H1 (cell line): Measurements from ENCODE around the gene MBNL1. TPM values are rescaled to one million over a fixed set of nuclear protein-coding genes. Genes with fewer than 3 reads are reported as not detected.

Experiments used
- CTCF ChIA-PET: fragments of 300-600 bp; sonication (Branson Sonifier 250); formaldehyde crosslinking; loops from one replicate; lab custom pipeline; 2021; ENCODE audit not compliant: partially characterized antibody; lab: Charles Lee
- POLR2A ChIA-PET: fragments of 300-600 bp; sonication (Branson Sonifier 250); formaldehyde crosslinking; loops from one replicate; lab custom pipeline; 2021; ENCODE audit warnings: inconsistent platforms; ENCODE audit not compliant: partially characterized antibody; lab: Charles Lee
- DNase-seq, 2 experiments: peaks; one replicate each; pipeline versions ENCODE4 v3.0.0 to v3.0.0-alpha.2; 2010 to 2022; ENCODE audit warnings: low spot score in 2 of 2, low read depth in 1 of 2, mixed read lengths in 1 of 2
- FAIRE-seq: peaks from 2 replicates; lab custom pipeline; 2011; peaks lifted over from hg19 to GRCh38; lab: Jason Lieb, UNC
- H2AFZ ChIP-seq: 2 replicates; pipeline ENCODE4 v1.8.1; 2012; ENCODE audit warnings: low read length, inconsistent platforms
- H2AK5ac ChIP-seq: 2 replicates; pipeline ENCODE4 v1.6.1; 2013; ENCODE audit warnings: low read depth, low read length
- H2BK120ac ChIP-seq: replicated peaks from 2 replicates; pipeline ENCODE3; 2013; ENCODE audit warnings: low read depth, low read length, inconsistent platforms
- H2BK12ac ChIP-seq: 2 replicates; pipeline ENCODE4 v1.6.1; 2013; ENCODE audit warnings: low read depth, low read length
- H2BK15ac ChIP-seq: 2 replicates; pipeline ENCODE4 v1.6.1; 2013; ENCODE audit warnings: low read length
- H2BK20ac ChIP-seq: 2 replicates; pipeline ENCODE4 v1.6.1; 2013; ENCODE audit warnings: low read length
- H2BK5ac ChIP-seq: 2 replicates; pipeline ENCODE4 v1.6.1; 2013; ENCODE audit warnings: low read depth, low read length
- H3K14ac ChIP-seq: 2 replicates; pipeline ENCODE4 v1.6.1; 2013; ENCODE audit warnings: inconsistent platforms; ENCODE audit not compliant: insufficient read length
- H3K18ac ChIP-seq: 2 replicates; pipeline ENCODE4 v1.6.1; 2013; ENCODE audit warnings: low read length; ENCODE audit errors: extremely low read depth
- H3K23ac ChIP-seq: 2 replicates; pipeline ENCODE4 v1.6.1; 2013; ENCODE audit warnings: inconsistent platforms; ENCODE audit not compliant: insufficient read length
- H3K23me2 ChIP-seq: 2 replicates; pipeline ENCODE4 v1.6.1; 2013; ENCODE audit warnings: low read depth, low read length
- H3K27ac ChIP-seq: 2 replicates; pipeline ENCODE4 v1.6.1; 2011; ENCODE audit warnings: low read depth, low read length, inconsistent platforms
- H3K27me3 ChIP-seq, 4 experiments: replicated peaks in 1 of 4; 1 replicate in 1 of 4; 2 replicates in 3 of 4; pipeline versions ENCODE4 v1.6.1 to v1.8.1; 2011 to 2013; ENCODE audit warnings: low read length in 3 of 4, mild to moderate bottlenecking in 3 of 4, inconsistent platforms in 2 of 4, mixed read lengths in 2 of 4, moderate library complexity in 1 of 4; ENCODE audit not compliant: control insufficient read depth in 3 of 4, insufficient read depth in 3 of 4; ENCODE audit errors: extremely low read depth in 1 of 4
- H3K36me3 ChIP-seq, 4 experiments: 2 replicates each; pipeline versions ENCODE4 v1.6.1 to v1.8.1; 2011 to 2013; ENCODE audit warnings: mild to moderate bottlenecking in 4 of 4, low read length in 3 of 4, moderate library complexity in 2 of 4, control low read depth in 1 of 4, inconsistent platforms in 1 of 4; ENCODE audit not compliant: insufficient read depth in 4 of 4, control insufficient read depth in 2 of 4
- H3K4ac ChIP-seq: replicated peaks from 2 replicates; pipeline ENCODE3; 2013; ENCODE audit warnings: low read length, low read depth, mixed read lengths, inconsistent platforms; ENCODE audit not compliant: insufficient read length
- H3K4me1 ChIP-seq, 4 experiments: replicated peaks in 1 of 4; 1 replicate in 1 of 4; 2 replicates in 3 of 4; pipeline versions ENCODE4 v1.6.1 to v1.8.1; 2011 to 2013; ENCODE audit warnings: low read length in 3 of 4, inconsistent platforms in 2 of 4, mixed read lengths in 1 of 4; ENCODE audit not compliant: insufficient read depth in 4 of 4, control insufficient read depth in 3 of 4
- H3K4me2 ChIP-seq, 2 experiments: 2 replicates each; pipeline versions ENCODE4 v1.6.1 to v1.8.1; 2011 to 2013; ENCODE audit warnings: low read depth in 2 of 2, low read length in 2 of 2, control low read depth in 1 of 2, inconsistent platforms in 1 of 2, mild to moderate bottlenecking in 1 of 2; ENCODE audit not compliant: insufficient read depth in 1 of 2
- H3K4me3 ChIP-seq, 4 experiments: fragments of 200-600, 300-600 bp in 1 of 4; sonication (generic), shearing (Covaris generic), sonication (Bioruptor Twin) in 1 of 4; 2 replicates each; pipeline versions ENCODE4 v1.5.1 to v1.8.1; 2011 to 2016; ENCODE audit warnings: low read length in 4 of 4, low read depth in 3 of 4, control low read depth in 2 of 4, inconsistent platforms in 2 of 4, mild to moderate bottlenecking in 2 of 4, mixed read lengths in 1 of 4, moderate library complexity in 1 of 4; ENCODE audit not compliant: insufficient read depth in 2 of 4; ENCODE audit errors: extremely low read depth in 1 of 4
- H3K56ac ChIP-seq: replicated peaks from 2 replicates; pipeline ENCODE3; 2013; ENCODE audit warnings: low read depth, mild to moderate bottlenecking, mixed read lengths, low read length, inconsistent platforms; ENCODE audit not compliant: insufficient read length
- H3K79me1 ChIP-seq: 2 replicates; pipeline ENCODE4 v1.6.1; 2013; ENCODE audit warnings: low read depth, low read length, control low read depth
- H3K79me2 ChIP-seq, 2 experiments: 2 replicates each; pipeline versions ENCODE4 v1.6.1 to v1.8.1; 2012 to 2013; ENCODE audit warnings: low read length in 2 of 2, mild to moderate bottlenecking in 2 of 2, inconsistent platforms in 1 of 2; ENCODE audit not compliant: insufficient read depth in 2 of 2, control insufficient read depth in 1 of 2
- H3K9ac ChIP-seq, 4 experiments: replicated peaks in 1 of 4; 1 replicate in 1 of 4; 2 replicates in 3 of 4; pipeline versions ENCODE4 v1.6.1 to v1.8.1; 2011 to 2013; ENCODE audit warnings: low read depth in 3 of 4, low read length in 3 of 4, control low read depth in 2 of 4, mild to moderate bottlenecking in 2 of 4, moderate library complexity in 2 of 4, inconsistent platforms in 1 of 4; ENCODE audit errors: extremely low read depth in 1 of 4
- H3K9me3 ChIP-seq, 2 experiments: 2 replicates each; pipeline versions ENCODE4 v1.6.1 to v1.8.1; 2012 to 2013; ENCODE audit warnings: mild to moderate bottlenecking in 2 of 2, moderate library complexity in 2 of 2, control low read depth in 1 of 2, inconsistent platforms in 1 of 2, low read depth in 1 of 2, low read length in 1 of 2, mixed read lengths in 1 of 2; ENCODE audit not compliant: insufficient read depth in 2 of 2
- H4K20me1 ChIP-seq, 2 experiments: replicated peaks in 1 of 2; 2 replicates each; pipeline versions ENCODE3 to v1.8.1; 2011 to 2013; ENCODE audit warnings: inconsistent platforms in 2 of 2, low read length in 2 of 2, mild to moderate bottlenecking in 1 of 2; ENCODE audit not compliant: insufficient read depth in 2 of 2, control insufficient read depth in 1 of 2
- H4K5ac ChIP-seq: 2 replicates; pipeline ENCODE4 v1.6.1; 2013; ENCODE audit warnings: low read length, low read depth, mixed read lengths, inconsistent platforms; ENCODE audit not compliant: insufficient read length
- H4K8ac ChIP-seq: 2 replicates; pipeline ENCODE4 v1.8.0; 2013; ENCODE audit warnings: mild to moderate bottlenecking, moderate library complexity, low read length, inconsistent platforms; ENCODE audit not compliant: insufficient read depth; ENCODE audit errors: extremely low read depth
- H4K91ac ChIP-seq: replicated peaks from 2 replicates; pipeline ENCODE3; 2013; ENCODE audit warnings: low read length, mixed read lengths, inconsistent platforms; ENCODE audit not compliant: insufficient read length
- ASH2L ChIP-seq: fragments of 200-600, 300-600 bp; sonication (generic); IDR thresholded peaks from one replicate; pipeline ENCODE4 v1.7.1; 2017; ENCODE audit warnings: low read length
- ATF2 ChIP-seq: IDR thresholded peaks from 2 replicates; pipeline ENCODE4 v1.6.1; 2012; ENCODE audit warnings: low read length, inconsistent platforms
- MAX ChIP-seq: IDR thresholded peaks from 2 replicates; pipeline ENCODE4 v1.6.1; 2012; ENCODE audit warnings: inconsistent platforms
- RFX5 ChIP-seq: IDR thresholded peaks from 2 replicates; pipeline ENCODE4 v1.6.1; 2011; ENCODE audit warnings: low read depth, low read length, improper control_type of control experiment, borderline replicate concordance
- RNF2 ChIP-seq: fragments of 200-900, 300-1000 bp; sonication (generic); IDR thresholded peaks from 2 replicates; pipeline ENCODE4 v1.7.1; 2016; ENCODE audit warnings: borderline replicate concordance, low read depth, mild to moderate bottlenecking, antibody characterized with exemption, low read length; ENCODE audit not compliant: poor library complexity, severe bottlenecking; ENCODE audit errors: missing control alignments
- WGBS, 2 experiments: shearing (Covaris generic) in 1 of 2; methylation state at CpG; one replicate each; pipeline versions ENCODE4 v1.1.6 to v1.1.7; 2013 to 2015; ENCODE audit warnings: low lambda C conversion rate in 2 of 2, mixed read lengths in 2 of 2, inconsistent platforms in 1 of 2, low coverage in 1 of 2, missing lambda C conversion rate in 1 of 2; ENCODE audit not compliant: insufficient replicate concordance in 2 of 2, insufficient coverage in 1 of 2, insufficient read length in 1 of 2; ENCODE audit errors: extremely low coverage in 1 of 2, missing lambda C conversion rate in 1 of 2; 5-methylcytosine and 5-hydroxymethylcytosine counted together
- polyA plus RNA-seq, 7 experiments: library from polyadenylated mRNA; depleted of rRNA in 3 of 7; stranded (reverse) in 5 of 7; unstranded in 2 of 7; fragments of >200 nt in 5 of 7; fragments of 200-250 nt in 2 of 7; gene quantifications; 1 replicate in 5 of 7; 2 replicates in 1 of 7; 4 replicates in 1 of 7; pipeline versions ENCODE4 v1.2.1 to v1.2.3, GENCODE V29; 2011 to 2013; ENCODE audit warnings: missing spikeins in 2 of 7, mixed read lengths in 2 of 7
- total RNA-seq: library from RNA; stranded (reverse); fragmentation: NEBNext Ultra II Directional; extraction: Animal tissue kit (Norgen Biotek cat#: 25700); gene quantifications from 2 replicates; pipeline ENCODE4 v1.2.1, GENCODE V29; 2021

The MBNL1 gene
- total and polyA plus RNA-seq, 2 of the 8 experiments (the other 6 are each of a cell fraction or from before 2014, with no cell fraction given), result 5.0 to 16.4 TPM

GRCh38 chr3:152313430-152313829 lies 44.7 kb downstream of the MBNL1 start:
- Histone ChIP-seq H2AFZ (no peak overlapping the region), H4K91ac (no peak overlapping the region), H3K18ac (no peak overlapping the region), H3K27ac (no peak overlapping the region), H2BK5ac (no peak overlapping the region), H4K5ac (no peak overlapping the region), H3K4me1 (peaks cover 0 to 6% (median 2%) of the 10 kb centered on the region in 4 experiments; a peak in 3 of 7 replicates), H3K79me2 (peaks cover 0 to 30% of the 10 kb centered on the region in 2 experiments; a peak in 2 of 4 replicates), H3K36me3 (no peaks in the 10 kb centered on the region), H3K14ac (no peak overlapping the region), H3K56ac (no peak overlapping the region), H2BK120ac (no peak overlapping the region), H4K8ac (no peak overlapping the region), H3K23ac (no peak overlapping the region), H3K79me1 (no peaks in the 10 kb centered on the region), H3K4ac (no peak overlapping the region), H3K9me3 (no peaks in the 10 kb centered on the region), H4K20me1 (no peaks in the 10 kb centered on the region), H3K9ac (no peak overlapping the region), H3K4me3 (no peak overlapping the region), H2BK15ac (no peak overlapping the region), H3K23me2 (no peaks in the 10 kb centered on the region), H2BK20ac (no peak overlapping the region), H3K27me3 (no peaks in the 10 kb centered on the region)
- 94% methylated on average over 2 of the region's 2 CpGs; no CpG with 5 or more reads in 1 of the 2 experiments for WGBS, 2 experiments
- POLR2A ChIA-PET, result no interaction called here
- no peak for FAIRE-seq
- no peak for TF ChIP-seq ATF2
- no peak for TF ChIP-seq RFX5
- TF ChIP-seq MAX, result no peak
- no peak for TF ChIP-seq RNF2
- TF ChIP-seq ASH2L, result no peak
- TF ChIP-seq, all 59 proteins: peak for 0
- Histone ChIP-seq H3K4me2 (no peak overlapping the region), H2BK12ac (no peak overlapping the region), H2AK5ac (no peak overlapping the region)
- no peak for DNase-seq
- CTCF ChIA-PET, result interaction anchor here (0.6 kb wide), 1 partner anchor 137 kb away, joined by 5 read pairs; no protein-coding TSS in a partner anchor
